ENCODE results near the gene ANKRD27. TPM values are rescaled to one million over a fixed set of nuclear protein-coding genes. Genes with fewer than 3 reads are reported as not detected.
A peak's percentile ranks its signal among the peaks of the same experiment; 100 is the strongest.
"Not testable (repeated sequence)": the region's sequence is repeated elsewhere in the genome, so short reads cannot be mapped to it uniquely, and the experiment has no call there.

Gene ANKRD27
- total RNA-seq, 4 donors from 2014 or later, result 19.5 to 29.2 (median 21.5) TPM

DNA sequence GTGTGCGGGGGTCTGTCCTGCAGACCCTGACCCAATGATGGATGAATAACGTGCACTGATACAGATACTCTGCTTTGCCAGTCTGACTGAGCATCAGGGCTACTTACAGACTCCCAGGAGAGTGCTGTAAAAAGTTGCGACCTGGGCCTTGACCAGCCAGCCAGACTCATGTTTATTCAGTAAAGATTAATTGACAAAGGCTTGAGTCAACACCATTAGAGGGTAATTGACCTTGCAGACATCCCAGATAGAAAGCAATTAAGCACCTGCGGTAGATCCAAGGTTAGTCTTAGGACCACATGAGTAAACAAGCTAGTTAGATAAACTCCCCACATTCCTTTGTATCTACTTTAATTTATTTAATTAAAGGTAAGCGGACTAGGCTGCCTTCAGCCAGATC is 27.0 kb upstream of the ANKRD27 start:
- WGBS, 2 donors, result 53 to 63% methylated on average over 5 of the region's 5 CpGs

DNA sequence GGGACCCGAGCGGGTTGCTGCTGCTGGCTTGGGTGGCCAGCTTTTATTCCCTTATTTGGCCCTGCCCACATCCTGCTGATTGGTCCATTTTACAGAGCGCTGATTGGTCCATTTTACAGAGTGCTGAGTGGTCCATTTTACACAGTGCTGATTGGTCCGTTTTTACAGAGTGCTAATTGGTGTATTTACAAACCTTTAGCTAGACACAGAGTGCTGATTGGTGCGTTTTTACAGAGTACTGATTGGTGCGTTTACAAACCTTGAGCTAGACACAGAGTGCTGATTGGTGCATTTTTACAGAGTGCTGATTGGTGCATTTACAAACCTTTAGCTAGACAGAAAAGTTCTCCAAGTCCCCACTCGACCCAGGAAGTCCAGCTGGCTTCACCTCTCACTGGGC is 25.1 kb upstream of the ANKRD27 start:
- intact Hi-C loops (cut with DNase I); H3K27me3 ChIP-seq; DNase-seq; H3K4me3 ChIP-seq; H3K27ac ChIP-seq: not testable (repeated sequence)
- WGBS, 2 donors, result 85 to 96% methylated on average over 7 of the region's 7 CpGs
- peaks cover 0 to 12% (median 11%) of the 10 kb centered on the region in 3 donors for H3K9me3 ChIP-seq
- H3K36me3 ChIP-seq, result peaks cover 0 to 80% (median 7%) of the 10 kb centered on the region in 3 donors
- H3K4me1 ChIP-seq, result peaks cover 0 to 40% (median 15%) of the 10 kb centered on the region in 3 donors

More for the DNA sequence above, 27.0 kb upstream of the ANKRD27 start:
- DNase-seq, result no peak
- TF ChIP-seq, protein P1, sequence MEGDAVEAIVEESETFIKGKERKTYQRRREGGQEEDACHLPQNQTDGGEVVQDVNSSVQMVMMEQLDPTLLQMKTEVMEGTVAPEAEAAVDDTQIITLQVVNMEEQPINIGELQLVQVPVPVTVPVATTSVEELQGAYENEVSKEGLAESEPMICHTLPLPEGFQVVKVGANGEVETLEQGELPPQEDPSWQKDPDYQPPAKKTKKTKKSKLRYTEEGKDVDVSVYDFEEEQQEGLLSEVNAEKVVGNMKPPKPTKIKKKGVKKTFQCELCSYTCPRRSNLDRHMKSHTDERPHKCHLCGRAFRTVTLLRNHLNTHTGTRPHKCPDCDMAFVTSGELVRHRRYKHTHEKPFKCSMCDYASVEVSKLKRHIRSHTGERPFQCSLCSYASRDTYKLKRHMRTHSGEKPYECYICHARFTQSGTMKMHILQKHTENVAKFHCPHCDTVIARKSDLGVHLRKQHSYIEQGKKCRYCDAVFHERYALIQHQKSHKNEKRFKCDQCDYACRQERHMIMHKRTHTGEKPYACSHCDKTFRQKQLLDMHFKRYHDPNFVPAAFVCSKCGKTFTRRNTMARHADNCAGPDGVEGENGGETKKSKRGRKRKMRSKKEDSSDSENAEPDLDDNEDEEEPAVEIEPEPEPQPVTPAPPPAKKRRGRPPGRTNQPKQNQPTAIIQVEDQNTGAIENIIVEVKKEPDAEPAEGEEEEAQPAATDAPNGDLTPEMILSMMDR (IDR thresholded peaks at IDR 0.05), result no peak
- no peak for TF ChIP-seq POLR2A (IDR thresholded peaks at IDR 0.05)
- intact Hi-C loops (cut with DNase I), result no loop called here
- Histone ChIP-seq H3K9me3 (peaks cover 0 to 12% (median 11%) of the 10 kb centered on the region in 3 donors), H3K4me3 (no peak overlapping the region), H3K36me3 (peaks cover 0 to 81% (median 7%) of the 10 kb centered on the region in 3 donors), H3K27me3 (no peaks in the 10 kb centered on the region), H3K4me1 (peaks cover 0 to 21% (median 6%) of the 10 kb centered on the region in 3 donors), H3K27ac (peak overlapping the region in 2 of 4 donors; percentile 52 to 54)

DNA sequence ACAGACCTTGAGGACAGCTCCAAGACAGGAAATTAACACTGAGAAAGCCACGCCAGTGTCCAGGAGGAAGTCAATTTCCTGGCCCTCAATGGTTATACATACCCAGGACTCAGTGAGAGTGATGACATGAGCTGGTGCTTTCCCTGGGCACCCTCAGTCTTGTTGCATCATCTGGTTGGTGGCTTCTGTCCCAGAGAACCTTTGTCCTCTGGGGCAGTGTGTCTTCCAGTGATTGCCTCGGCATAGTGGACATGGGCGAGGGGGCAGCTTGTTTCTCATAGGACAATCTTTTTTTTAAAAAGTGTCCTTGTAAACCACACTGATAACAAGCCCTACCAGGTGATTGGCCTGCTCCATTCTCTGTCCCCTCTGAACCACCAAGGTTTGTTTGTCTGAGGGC is 21.8 kb upstream of the ANKRD27 start:
- H3K9me3 ChIP-seq; DNase-seq; intact Hi-C loops (cut with DNase I); H3K4me3 ChIP-seq; H3K27ac ChIP-seq; H3K27me3 ChIP-seq: not testable (repeated sequence)
- WGBS, 2 donors, result 58 to 89% methylated on average over 3 of the region's 3 CpGs
- Histone ChIP-seq H3K36me3 (peaks cover 0 to 53% (median 7%) of the 10 kb centered on the region in 3 donors), H3K4me1 (peaks cover 23 to 61% (median 32%) of the 10 kb centered on the region in 3 donors)

DNA sequence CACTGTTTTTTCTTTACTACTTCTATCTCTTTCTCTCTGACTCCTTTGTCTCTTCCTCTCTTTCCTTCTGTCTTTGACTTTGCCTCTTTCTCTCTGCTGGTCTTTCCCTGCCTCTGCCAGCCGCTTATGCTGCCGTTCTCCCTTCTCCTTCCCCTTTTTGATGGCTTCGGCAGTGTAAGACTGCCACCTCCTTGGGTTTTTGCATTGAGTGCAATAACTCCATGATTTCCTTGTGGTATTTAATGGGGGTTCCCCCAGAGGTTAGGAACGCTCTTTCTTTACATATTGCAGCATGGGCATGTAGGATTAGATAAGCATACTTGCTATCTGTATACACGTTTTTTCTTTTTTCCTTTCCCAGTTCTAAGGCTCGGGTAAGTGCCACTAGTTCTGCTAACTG is 20.5 kb upstream of the ANKRD27 start:
- H3K9me3 ChIP-seq; intact Hi-C loops (cut with DNase I); H3K4me3 ChIP-seq; DNase-seq; H3K27ac ChIP-seq; H3K27me3 ChIP-seq: not testable (repeated sequence)
- 46 to 56% methylated on average over 6 of the region's 6 CpGs for WGBS, 2 donors
- peaks cover 32 to 60% (median 39%) of the 10 kb centered on the region in 3 donors for H3K4me1 ChIP-seq
- peaks cover 0 to 51% (median 7%) of the 10 kb centered on the region in 3 donors for H3K36me3 ChIP-seq

DNA sequence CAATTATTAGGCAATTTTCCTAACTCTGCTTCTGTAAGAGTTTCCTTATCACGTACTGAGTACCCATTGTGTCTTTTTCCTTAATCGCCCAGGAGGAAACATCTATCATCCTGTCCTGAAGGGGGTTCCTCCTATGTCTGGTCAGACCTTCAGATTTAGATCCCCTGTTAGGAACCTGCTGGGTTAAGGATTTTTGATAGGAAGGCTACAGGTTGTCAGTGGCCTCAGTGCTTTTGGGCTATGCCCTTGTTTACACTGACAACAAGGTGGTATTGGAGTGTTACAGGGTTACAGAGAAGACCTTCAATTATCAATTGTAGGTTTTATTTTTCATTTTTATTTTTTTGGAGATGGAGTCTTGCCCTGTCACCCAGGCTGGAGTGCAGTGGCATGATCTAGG is 19.9 kb upstream of the ANKRD27 start:
- Histone ChIP-seq H3K4me3 (peak overlapping the region in 3 of 4 donors; percentile 3 to 96 (median 91)), H3K4me1 (peaks cover 32 to 65% (median 42%) of the 10 kb centered on the region in 3 donors), H3K27ac (peak overlapping the region in 2 of 4 donors; percentile 46 to 97), H3K36me3 (peaks cover 0 to 44% (median 4%) of the 10 kb centered on the region in 3 donors)
- 22 to 31% methylated on average over 2 of the region's 2 CpGs for WGBS, 2 donors
- H3K27me3 ChIP-seq; DNase-seq; H3K9me3 ChIP-seq; intact Hi-C loops (cut with DNase I): not testable (repeated sequence)

DNA sequence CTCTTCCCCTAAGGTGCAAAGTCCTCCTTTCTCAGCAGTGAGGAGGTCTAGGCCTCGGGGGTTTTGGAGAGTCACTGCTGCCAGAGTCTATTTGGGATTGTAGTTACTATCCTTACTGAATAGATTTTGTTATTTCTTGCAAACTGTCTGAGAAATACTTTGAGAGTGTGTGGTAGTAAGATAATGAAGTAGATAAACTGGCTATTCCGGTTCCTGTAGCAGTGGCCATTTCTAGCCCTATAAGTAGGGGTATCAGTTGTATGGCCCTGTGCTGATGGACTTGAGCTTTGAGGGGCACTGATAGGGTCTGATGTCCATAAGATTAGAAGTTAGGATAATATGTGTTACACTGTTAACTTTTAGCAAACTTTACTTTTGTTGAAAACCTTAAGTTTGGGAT is 19.3 kb upstream of the ANKRD27 start:
- H3K27me3 ChIP-seq; H3K9me3 ChIP-seq; DNase-seq; intact Hi-C loops (cut with DNase I): not testable (repeated sequence)
- Histone ChIP-seq H3K36me3 (peaks cover 0 to 39% (median 0%) of the 10 kb centered on the region in 3 donors), H3K4me3 (peak overlapping the region; percentile 3 to 96 (median 80)), H3K27ac (peak overlapping the region; percentile 44 to 97 (median 48)), H3K4me1 (peaks cover 32 to 68% (median 43%) of the 10 kb centered on the region in 3 donors)
- WGBS, 2 donors, result 33 to 42% methylated on average over 2 of the region's 2 CpGs

DNA sequence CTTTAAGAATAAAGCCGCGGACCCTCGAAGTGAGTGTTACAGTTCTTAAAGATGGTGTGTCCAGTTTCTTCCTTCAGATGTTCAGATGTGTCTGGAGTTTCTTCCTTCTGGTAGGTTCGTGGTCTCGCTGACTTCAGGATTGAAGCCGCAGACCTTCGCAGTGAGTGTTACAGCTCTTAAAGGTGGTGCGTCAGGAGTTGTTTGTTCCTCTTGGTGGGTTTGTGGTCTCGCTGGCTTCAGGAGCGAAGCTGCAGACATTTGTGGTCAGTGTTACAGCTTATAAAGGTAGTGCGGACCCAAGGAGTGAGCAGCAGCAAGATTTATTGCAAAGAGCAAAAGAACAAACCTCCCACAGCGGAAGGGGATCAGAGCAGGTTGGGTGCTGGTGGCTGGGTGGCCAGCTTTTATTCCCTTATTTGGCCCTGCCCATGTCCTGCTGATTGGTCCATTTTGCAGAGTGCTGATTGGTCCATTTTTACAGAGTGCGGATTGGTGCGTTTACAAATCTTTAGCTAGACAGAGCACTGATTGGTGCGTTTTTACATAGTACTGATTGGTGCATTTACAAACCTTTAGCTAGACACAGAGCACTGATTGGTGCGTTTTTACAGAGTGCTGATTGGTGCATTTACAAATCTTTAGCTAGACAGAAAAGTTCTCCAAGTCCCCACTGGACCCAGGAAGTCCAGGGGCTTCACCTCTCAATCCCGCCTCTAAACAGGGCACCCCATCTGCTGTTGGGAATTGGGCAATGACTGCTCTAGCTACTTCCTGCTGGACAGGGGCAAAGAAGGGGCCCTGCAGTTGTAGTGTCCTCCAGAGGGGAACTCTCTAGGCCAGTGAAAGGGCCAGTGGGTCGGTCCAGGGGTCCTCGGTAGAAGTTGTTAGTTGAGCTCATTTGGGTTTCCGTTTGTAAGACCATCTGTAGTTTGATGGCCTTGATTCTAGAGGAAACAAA is 18.4 kb upstream of the ANKRD27 start:
- not testable (repeated sequence) for DNase-seq
- peak overlapping the region; percentile 44 to 97 (median 84) for H3K27ac ChIP-seq

DNA sequence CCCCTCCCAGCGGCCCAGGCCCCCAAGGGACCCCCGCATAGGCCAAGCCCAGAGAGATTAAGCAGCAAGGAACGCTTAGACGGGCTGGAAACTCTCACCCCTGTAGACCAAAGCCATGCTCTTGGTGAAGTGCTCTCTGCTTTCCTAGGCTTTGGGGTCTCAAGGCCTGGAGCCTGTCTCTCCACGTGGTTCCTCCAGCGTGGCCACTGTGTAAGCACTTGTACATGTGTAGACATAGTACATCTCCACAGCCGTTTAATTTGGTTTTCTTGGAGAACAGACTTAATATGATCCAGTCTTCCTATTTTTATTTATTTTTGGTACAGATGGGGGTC is 17.7 kb upstream of the ANKRD27 start:
- Histone ChIP-seq H3K4me3 (peak overlapping the region; percentile 56 to 96 (median 80)), H3K9me3 (no peaks in the 10 kb centered on the region), H3K27me3 (no peaks in the 10 kb centered on the region), H3K27ac (peak overlapping the region; percentile 82 to 97 (median 90)), H3K4me1 (peaks cover 32 to 68% (median 43%) of the 10 kb centered on the region in 3 donors), H3K36me3 (peaks cover 0 to 22% (median 0%) of the 10 kb centered on the region in 3 donors)
- WGBS, 2 donors, result 6 to 21% methylated on average over 5 to 6 of the region's 7 CpGs
- TF ChIP-seq, protein P1 (IDR thresholded peaks at IDR 0.05), result no peak
- no peak for TF ChIP-seq POLR2A (IDR thresholded peaks at IDR 0.05)
- DNase-seq, result no peak
- intact Hi-C loops (cut with DNase I), result no loop called here

More for the DNA sequence above, 18.4 kb upstream of the ANKRD27 start:
- Histone ChIP-seq H3K36me3 (peaks cover 0 to 30% (median 0%) of the 10 kb centered on the region in 3 donors), H3K4me1 (peaks cover 32 to 68% (median 43%) of the 10 kb centered on the region in 3 donors), H3K4me3 (peak overlapping the region; percentile 56 to 96 (median 80))
- intact Hi-C loops (cut with DNase I); H3K9me3 ChIP-seq; H3K27me3 ChIP-seq: not testable (repeated sequence)
- 74 to 75% methylated on average over 9 to 13 of the region's 20 CpGs for WGBS, 2 donors
- TF ChIP-seq POLR2A (IDR thresholded peaks at IDR 0.05), result peak in 1 of 4 donors; percentile 15

All from esophagus squamous epithelium (tissue), 5 donors.